GM19395 (cell line): Measurements from ENCODE around the gene PRR14L.
A peak's percentile ranks its signal among the peaks of the same experiment; 100 is the strongest.
"Not testable (repeated sequence)": the region's sequence is repeated elsewhere in the genome, so short reads cannot be mapped to it uniquely, and the experiment has no call there.

ENCODE experiments used
- ATAC-seq: cut with Tn5 transposase; IDR thresholded peaks from one replicate; pipeline ENCODE4 v1.9.1; 2021; ENCODE audit warnings: mild to moderate bottlenecking, moderate library complexity; ENCODE audit not compliant: unreplicated experiment

PRR14L gene

GRCh38 chr22:31683181-31684105 is 66.5 kb downstream of the PRR14L start:
- no peak for ATAC-seq

GRCh38 chr22:31682751-31683150 is 67.2 kb downstream of the PRR14L start:
- ATAC-seq = no peak

GRCh38 chr22:31681349-31682345 is 68.3 kb downstream of the PRR14L start:
- ATAC-seq = no peak

- ATAC-seq = no peak
These were observed 69.0 kb downstream of the PRR14L start for GRCh38 chr22:31680861-31681341.

GRCh38 chr22:31678748-31679147 is 71.2 kb downstream of the PRR14L start:
- no peak for ATAC-seq

GRCh38 chr22:31676700-31677099 is 73.2 kb downstream of the PRR14L start:
- peak; percentile 78 for ATAC-seq

- ATAC-seq = not testable (repeated sequence)
These were observed 75.7 kb downstream of the PRR14L start for GRCh38 chr22:31674219-31674618.

GRCh38 chr22:31668849-31669248 is 81.1 kb downstream of the PRR14L start:
- ATAC-seq = not testable (repeated sequence)

GRCh38 chr22:31662668-31663037 is 87.3 kb downstream of the PRR14L start:
- ATAC-seq = no peak

- ATAC-seq = peak; percentile 81
These were observed 87.9 kb downstream of the PRR14L start, which contains the start of gene PISD for GRCh38 chr22:31661851-31662667. TSS of gene PISD (minus strand) at chr22:31662215. CDS start at chr22:31662208, 7 bp downstream.

- not testable (repeated sequence) for ATAC-seq
These were observed 89.0 kb downstream of the PRR14L start for GRCh38 chr22:31660860-31661341.

- ATAC-seq = no peak
These were observed 90.7 kb downstream of the PRR14L start for GRCh38 chr22:31659246-31659645.

GRCh38 chr22:31654408-31654807 is 95.5 kb downstream of the PRR14L start:
- ATAC-seq = no peak

GRCh38 chr22:31653944-31654343 is 96.0 kb downstream of the PRR14L start:
- no peak for ATAC-seq

GRCh38 chr22:31652911-31653684 is 96.8 kb downstream of the PRR14L start:
- ATAC-seq = no peak

GRCh38 chr22:31652088-31652487 is 97.8 kb downstream of the PRR14L start:
- ATAC-seq = no peak

- ATAC-seq = no peak
These were observed 98.3 kb downstream of the PRR14L start for GRCh38 chr22:31651664-31652063.

- ATAC-seq = no peak
These were observed 99.5 kb downstream of the PRR14L start for GRCh38 chr22:31650391-31650790.
